ENCODE measurements around the gene PDE10A.

Gene PDE10A

DNA sequence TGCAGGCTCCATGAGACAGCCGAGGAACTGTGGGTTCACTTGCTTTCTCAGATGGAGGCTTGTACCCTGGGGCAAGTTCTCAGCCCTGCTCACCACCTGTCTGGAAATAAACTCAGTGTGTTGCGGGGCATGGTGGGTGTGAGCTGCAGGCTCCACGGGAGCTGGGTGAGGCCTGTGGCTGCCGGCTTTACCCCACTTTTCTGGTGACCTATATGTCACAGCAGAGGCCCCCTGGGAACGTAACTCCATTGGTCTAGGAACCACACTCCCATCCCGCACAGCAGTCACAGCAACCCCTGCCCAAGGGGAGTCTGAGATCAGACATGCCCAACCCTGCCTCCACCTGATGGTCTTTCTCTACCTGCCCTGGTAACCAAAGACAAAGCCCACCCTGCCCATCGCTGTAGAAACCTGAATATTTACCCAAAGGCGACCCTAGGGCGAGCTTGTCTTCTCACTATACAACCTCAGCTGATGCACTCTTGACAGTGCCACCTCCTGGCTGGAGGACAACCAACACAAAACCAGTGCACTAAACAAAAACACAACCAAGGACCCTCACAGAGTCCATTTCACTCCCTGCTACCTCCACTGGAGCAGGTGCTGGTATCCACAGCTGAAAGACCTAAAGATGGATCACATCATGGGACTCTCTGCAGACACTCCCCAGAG lies 174.3 kb downstream of the PDE10A start:
- H3K9me2 ChIP-seq (replicated peaks; ENCODE audit: insufficient read depth, low read length), result no peaks in the 10 kb centered on the region
- no peak overlapping the region for H3K9ac ChIP-seq (ENCODE audit: low read length)
- H3K27ac ChIP-seq (ENCODE audit: low read depth, low read length), result no peak overlapping the region
- H3K4me3 ChIP-seq (ENCODE audit: insufficient read depth, low read length, poor library complexity, severe bottlenecking), result no peak overlapping the region
- H3F3A ChIP-seq (ENCODE audit: insufficient read depth), result no peaks in the 10 kb centered on the region
- no peak overlapping the region for H2AFZ ChIP-seq (ENCODE audit: low read depth, low read length, severe bottlenecking)
- H4K20me1 ChIP-seq (ENCODE audit: low read depth, low read length), result no peaks in the 10 kb centered on the region
- no peaks in the 10 kb centered on the region for H3K27me3 ChIP-seq (ENCODE audit: low read length)
- H3K4me2 ChIP-seq (ENCODE audit: low read depth, low read length, poor library complexity, severe bottlenecking), result no peak overlapping the region
- no peaks in the 10 kb centered on the region for H3K9me3 ChIP-seq (ENCODE audit: insufficient read depth, low read length)
- H3K36me3 ChIP-seq (ENCODE audit: low read length), result no peaks in the 10 kb centered on the region
- H3K79me2 ChIP-seq (ENCODE audit: insufficient read depth, low read length), result no peaks in the 10 kb centered on the region
- TF ChIP-seq, protein P1, sequence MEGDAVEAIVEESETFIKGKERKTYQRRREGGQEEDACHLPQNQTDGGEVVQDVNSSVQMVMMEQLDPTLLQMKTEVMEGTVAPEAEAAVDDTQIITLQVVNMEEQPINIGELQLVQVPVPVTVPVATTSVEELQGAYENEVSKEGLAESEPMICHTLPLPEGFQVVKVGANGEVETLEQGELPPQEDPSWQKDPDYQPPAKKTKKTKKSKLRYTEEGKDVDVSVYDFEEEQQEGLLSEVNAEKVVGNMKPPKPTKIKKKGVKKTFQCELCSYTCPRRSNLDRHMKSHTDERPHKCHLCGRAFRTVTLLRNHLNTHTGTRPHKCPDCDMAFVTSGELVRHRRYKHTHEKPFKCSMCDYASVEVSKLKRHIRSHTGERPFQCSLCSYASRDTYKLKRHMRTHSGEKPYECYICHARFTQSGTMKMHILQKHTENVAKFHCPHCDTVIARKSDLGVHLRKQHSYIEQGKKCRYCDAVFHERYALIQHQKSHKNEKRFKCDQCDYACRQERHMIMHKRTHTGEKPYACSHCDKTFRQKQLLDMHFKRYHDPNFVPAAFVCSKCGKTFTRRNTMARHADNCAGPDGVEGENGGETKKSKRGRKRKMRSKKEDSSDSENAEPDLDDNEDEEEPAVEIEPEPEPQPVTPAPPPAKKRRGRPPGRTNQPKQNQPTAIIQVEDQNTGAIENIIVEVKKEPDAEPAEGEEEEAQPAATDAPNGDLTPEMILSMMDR (IDR thresholded peaks at IDR 0.05; ENCODE audit: insufficient read depth, low read length, poor library complexity, severe bottlenecking), result no peak
- no peak for TF ChIP-seq EZH2phosphoT487 (conservative IDR thresholded peaks at IDR 0.05; ENCODE audit: low read length)

DNA sequence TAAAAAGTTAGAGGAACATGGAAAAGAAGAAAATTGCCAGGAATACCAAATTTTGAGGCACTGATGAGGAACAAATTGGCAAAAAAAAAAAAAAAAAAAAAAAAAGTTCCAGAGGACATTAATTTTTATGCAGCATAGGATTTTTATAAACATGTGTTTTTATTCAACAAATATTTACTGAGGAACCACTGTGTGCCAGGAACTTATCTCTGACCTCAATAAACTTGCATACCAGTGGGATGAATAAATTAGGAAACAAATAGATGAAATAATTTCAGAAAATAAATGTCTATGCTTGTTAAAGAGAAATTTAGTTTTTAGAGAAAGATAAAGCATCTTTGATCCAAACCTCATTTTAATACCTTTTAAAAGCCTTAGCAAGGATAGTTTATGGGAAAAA lies 175.1 kb downstream of the PDE10A start:
- H4K20me1 ChIP-seq (ENCODE audit: low read depth, low read length), result no peaks in the 10 kb centered on the region
- H3F3A ChIP-seq (ENCODE audit: insufficient read depth), result no peaks in the 10 kb centered on the region
- no peak overlapping the region for H3K9ac ChIP-seq (ENCODE audit: low read length)
- H3K4me2 ChIP-seq (ENCODE audit: low read depth, low read length, poor library complexity, severe bottlenecking), result no peak overlapping the region
- H2AFZ ChIP-seq (ENCODE audit: low read depth, low read length, severe bottlenecking), result no peak overlapping the region
- TF ChIP-seq, protein P1 (IDR thresholded peaks at IDR 0.05; ENCODE audit: insufficient read depth, low read length, poor library complexity, severe bottlenecking), result no peak
- no peak for TF ChIP-seq EZH2phosphoT487 (conservative IDR thresholded peaks at IDR 0.05; ENCODE audit: low read length)
- no peak overlapping the region for H3K27ac ChIP-seq (ENCODE audit: low read depth, low read length)
- H3K27me3 ChIP-seq (ENCODE audit: low read length), result no peaks in the 10 kb centered on the region
- H3K4me3 ChIP-seq (ENCODE audit: insufficient read depth, low read length, poor library complexity, severe bottlenecking), result no peak overlapping the region
- H3K79me2 ChIP-seq (ENCODE audit: insufficient read depth, low read length), result no peaks in the 10 kb centered on the region
- H3K9me3 ChIP-seq (ENCODE audit: insufficient read depth, low read length), result no peaks in the 10 kb centered on the region
- no peaks in the 10 kb centered on the region for H3K36me3 ChIP-seq (ENCODE audit: low read length)
- no peaks in the 10 kb centered on the region for H3K9me2 ChIP-seq (replicated peaks; ENCODE audit: insufficient read depth, low read length)

DNA sequence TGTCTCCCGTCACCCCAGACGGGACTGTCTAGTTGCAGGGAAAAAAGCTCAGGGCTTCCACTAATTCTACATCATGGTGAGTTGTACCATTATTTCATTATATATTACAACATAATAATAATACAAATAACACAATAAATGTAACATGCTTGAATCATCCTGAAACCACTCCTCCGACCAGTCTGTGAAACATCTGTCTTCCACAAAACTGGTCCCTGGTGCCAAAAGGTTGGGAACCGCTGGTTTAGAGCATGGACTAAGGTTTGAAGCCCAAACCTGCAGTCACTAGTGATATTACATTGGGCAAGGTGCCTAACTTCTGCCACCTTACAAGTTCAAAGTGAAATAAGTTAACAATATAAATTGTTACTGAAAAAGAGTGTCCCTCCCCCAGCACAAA lies 175.7 kb downstream of the PDE10A start:
- H3K9me3 ChIP-seq (ENCODE audit: insufficient read depth, low read length), result no peaks in the 10 kb centered on the region
- H4K20me1 ChIP-seq (ENCODE audit: low read depth, low read length), result no peaks in the 10 kb centered on the region
- H3K36me3 ChIP-seq (ENCODE audit: low read length), result no peaks in the 10 kb centered on the region
- TF ChIP-seq, protein P1 (IDR thresholded peaks at IDR 0.05; ENCODE audit: insufficient read depth, low read length, poor library complexity, severe bottlenecking), result no peak
- TF ChIP-seq EZH2phosphoT487 (conservative IDR thresholded peaks at IDR 0.05; ENCODE audit: low read length), result no peak
- H3K4me2 ChIP-seq (ENCODE audit: low read depth, low read length, poor library complexity, severe bottlenecking), result no peak overlapping the region
- no peak overlapping the region for H2AFZ ChIP-seq (ENCODE audit: low read depth, low read length, severe bottlenecking)
- H3K27ac ChIP-seq (ENCODE audit: low read depth, low read length), result no peak overlapping the region
- H3K9ac ChIP-seq (ENCODE audit: low read length), result no peak overlapping the region
- H3F3A ChIP-seq (ENCODE audit: insufficient read depth), result no peaks in the 10 kb centered on the region
- H3K27me3 ChIP-seq (ENCODE audit: low read length), result no peaks in the 10 kb centered on the region
- H3K9me2 ChIP-seq (replicated peaks; ENCODE audit: insufficient read depth, low read length), result no peaks in the 10 kb centered on the region
- H3K79me2 ChIP-seq (ENCODE audit: insufficient read depth, low read length), result no peaks in the 10 kb centered on the region
- no peak overlapping the region for H3K4me3 ChIP-seq (ENCODE audit: insufficient read depth, low read length, poor library complexity, severe bottlenecking)
